ENCODE results near the gene LZTFL1.
"Not testable (repeated sequence)": the region's sequence is repeated elsewhere in the genome, so short reads cannot be mapped to it uniquely, and the experiment has no call there.

Gene LZTFL1

GRCh38 chr3:45873036-45873435 is 31.1 kb upstream of the LZTFL1 start:
- Histone ChIP-seq H3K9ac (ENCODE audit: low read depth, low read length) (no peak overlapping the region), H3K9me3 (ENCODE audit: control insufficient read depth, insufficient read depth, low read length) (no peaks in the 10 kb centered on the region), H3K36me3 (ENCODE audit: insufficient read depth, low read length) (no peaks in the 10 kb centered on the region), H3K4me1 (ENCODE audit: insufficient read depth, low read length) (no peaks in the 10 kb centered on the region)

DNA sequence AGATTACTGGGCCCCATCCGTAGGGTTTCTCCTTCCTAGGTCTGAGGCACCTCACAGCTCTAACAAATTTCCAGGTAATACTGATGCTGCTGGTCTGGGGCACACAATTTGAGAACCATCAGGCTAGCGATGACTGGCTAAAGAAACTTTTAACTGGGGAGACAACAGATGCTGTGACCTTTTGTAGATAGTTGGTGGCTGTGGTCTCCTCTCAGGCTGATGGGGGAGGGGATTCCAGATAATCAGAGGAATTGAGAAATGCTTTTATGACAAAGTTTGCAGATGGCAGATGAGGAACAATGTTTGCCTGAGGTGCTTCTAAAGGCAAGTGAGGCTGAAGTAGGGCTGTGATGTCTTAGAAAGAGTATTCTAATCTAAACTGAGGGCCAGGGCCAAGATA is 30.6 kb upstream of the LZTFL1 start:
- Histone ChIP-seq H3K36me3 (ENCODE audit: insufficient read depth, low read length) (no peaks in the 10 kb centered on the region), H3K9me3 (ENCODE audit: control insufficient read depth, insufficient read depth, low read length) (no peaks in the 10 kb centered on the region), H3K4me1 (ENCODE audit: insufficient read depth, low read length) (no peaks in the 10 kb centered on the region), H3K9ac (ENCODE audit: low read depth, low read length) (no peak overlapping the region)

DNA sequence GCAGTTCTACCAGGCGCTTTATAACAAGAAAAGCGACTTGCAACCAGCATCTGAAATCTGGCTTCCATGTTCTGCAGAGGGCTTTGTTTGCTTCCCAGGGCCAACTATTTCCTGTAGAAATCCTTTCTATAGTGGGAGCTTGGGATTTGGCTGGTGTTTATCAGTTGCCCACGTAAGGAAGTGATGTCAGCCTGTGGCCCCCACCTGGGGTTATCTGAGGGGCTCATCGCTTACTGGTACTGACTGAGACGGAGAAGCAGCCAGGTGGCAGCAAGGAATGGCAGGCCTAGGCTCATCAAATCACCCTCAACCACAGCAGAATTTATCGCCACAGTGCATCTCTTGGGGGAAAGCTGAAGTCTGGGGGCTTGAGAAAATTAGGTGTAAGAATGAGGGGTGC is 29.9 kb upstream of the LZTFL1 start:
- no peaks in the 10 kb centered on the region for H3K36me3 ChIP-seq (ENCODE audit: insufficient read depth, low read length)
- H3K9ac ChIP-seq (ENCODE audit: low read depth, low read length), result no peak overlapping the region
- no peaks in the 10 kb centered on the region for H3K9me3 ChIP-seq (ENCODE audit: control insufficient read depth, insufficient read depth, low read length)
- no peaks in the 10 kb centered on the region for H3K4me1 ChIP-seq (ENCODE audit: insufficient read depth, low read length)

DNA sequence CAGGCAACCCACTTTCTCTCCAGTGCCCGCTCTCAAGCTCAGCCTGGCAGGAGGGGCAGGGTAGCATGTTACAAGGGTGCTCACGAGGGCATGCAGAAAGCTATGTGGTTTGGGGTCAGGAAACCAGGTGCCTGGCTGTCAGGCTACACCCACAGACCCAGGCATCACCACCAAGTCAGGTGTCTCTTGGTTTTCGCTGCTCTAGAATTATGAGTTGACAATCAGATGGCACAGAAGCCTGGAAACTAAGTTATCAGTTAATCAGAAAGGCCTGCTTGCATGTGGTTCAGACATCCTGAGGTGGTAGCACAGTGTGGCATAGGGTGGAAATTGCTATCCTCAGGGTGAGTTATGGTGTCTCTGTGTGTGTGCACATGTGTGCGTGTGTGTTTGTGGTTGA is 28.2 kb upstream of the LZTFL1 start:
- H3K9ac ChIP-seq (ENCODE audit: low read depth, low read length), result no peak overlapping the region
- H3K36me3 ChIP-seq (ENCODE audit: insufficient read depth, low read length), result no peaks in the 10 kb centered on the region
- no peaks in the 10 kb centered on the region for H3K9me3 ChIP-seq (ENCODE audit: control insufficient read depth, insufficient read depth, low read length)
- no peaks in the 10 kb centered on the region for H3K4me1 ChIP-seq (ENCODE audit: insufficient read depth, low read length)

DNA sequence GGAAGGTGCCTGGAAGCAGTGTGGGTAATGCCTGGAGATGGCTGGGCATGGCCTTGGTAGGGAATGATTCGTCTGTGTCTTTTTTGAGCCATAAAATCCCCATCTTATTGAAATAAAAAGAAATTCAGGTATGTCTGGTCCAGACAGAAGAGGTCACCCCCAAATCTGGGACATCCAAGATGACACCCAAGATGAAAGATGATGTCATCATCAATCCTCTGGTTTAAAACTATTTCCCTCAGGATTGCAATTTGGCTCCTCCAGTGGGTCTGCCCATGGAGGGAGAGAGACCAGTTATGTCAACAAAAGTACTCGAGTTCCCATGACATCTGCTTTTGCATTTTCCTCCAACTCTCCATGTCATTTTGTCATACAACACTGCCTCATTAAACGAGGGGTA is 27.7 kb upstream of the LZTFL1 start:
- Histone ChIP-seq H3K9ac (ENCODE audit: low read depth, low read length) (no peak overlapping the region), H3K9me3 (ENCODE audit: control insufficient read depth, insufficient read depth, low read length) (no peaks in the 10 kb centered on the region), H3K36me3 (ENCODE audit: insufficient read depth, low read length) (no peaks in the 10 kb centered on the region), H3K4me1 (ENCODE audit: insufficient read depth, low read length) (no peaks in the 10 kb centered on the region)

DNA sequence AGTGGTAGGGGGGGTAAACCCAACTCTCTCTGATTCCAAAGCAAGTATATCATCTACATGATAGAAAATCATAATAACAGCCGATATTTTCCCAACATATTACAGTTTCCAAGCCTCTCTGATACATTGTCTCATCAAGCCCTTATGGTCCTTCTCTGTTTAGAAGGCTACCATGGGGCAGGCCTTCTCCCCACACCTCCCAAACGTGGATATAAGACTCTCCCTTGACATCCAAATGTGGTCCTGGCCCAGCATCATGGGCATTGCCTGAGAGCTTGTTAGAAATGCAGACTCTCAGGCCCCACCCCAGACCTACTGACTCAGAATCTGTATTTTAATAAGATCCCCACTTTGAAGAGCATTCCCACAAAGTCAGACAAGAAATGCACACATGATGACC is 26.7 kb upstream of the LZTFL1 start:
- H3K9me3 ChIP-seq (ENCODE audit: control insufficient read depth, insufficient read depth, low read length), result no peaks in the 10 kb centered on the region
- H3K4me1 ChIP-seq (ENCODE audit: insufficient read depth, low read length), result no peaks in the 10 kb centered on the region
- H3K9ac ChIP-seq (ENCODE audit: low read depth, low read length), result no peak overlapping the region
- H3K36me3 ChIP-seq (ENCODE audit: insufficient read depth, low read length), result no peaks in the 10 kb centered on the region

DNA sequence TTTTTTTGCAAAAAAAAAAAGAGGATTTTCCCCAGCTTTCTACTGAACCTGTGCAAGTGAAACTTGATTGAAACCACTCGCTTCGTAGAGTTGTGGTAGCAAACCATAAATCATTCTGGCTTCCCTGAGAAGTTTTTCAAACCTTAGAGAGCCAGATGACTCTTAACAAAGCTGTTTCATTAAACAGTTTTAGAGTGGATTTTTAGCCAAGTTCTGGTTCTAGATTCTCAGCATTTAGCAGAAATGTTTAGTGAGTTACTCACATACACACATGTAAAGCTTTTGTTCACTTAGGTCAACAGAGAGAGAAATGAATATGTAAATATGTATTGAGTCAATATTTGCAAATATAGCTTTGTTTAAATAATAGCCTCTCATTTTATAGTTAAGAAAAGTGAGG is 26.3 kb upstream of the LZTFL1 start:
- H3K9ac ChIP-seq (ENCODE audit: low read depth, low read length), result no peak overlapping the region
- no peaks in the 10 kb centered on the region for H3K9me3 ChIP-seq (ENCODE audit: control insufficient read depth, insufficient read depth, low read length)
- no peaks in the 10 kb centered on the region for H3K4me1 ChIP-seq (ENCODE audit: insufficient read depth, low read length)
- no peaks in the 10 kb centered on the region for H3K36me3 ChIP-seq (ENCODE audit: insufficient read depth, low read length)

GRCh38 chr3:45865563-45865962 is 23.6 kb upstream of the LZTFL1 start:
- no peaks in the 10 kb centered on the region for H3K4me1 ChIP-seq (ENCODE audit: insufficient read depth, low read length)
- H3K9ac ChIP-seq (ENCODE audit: low read depth, low read length), result no peak overlapping the region
- H3K9me3 ChIP-seq (ENCODE audit: control insufficient read depth, insufficient read depth, low read length), result no peaks in the 10 kb centered on the region
- no peaks in the 10 kb centered on the region for H3K36me3 ChIP-seq (ENCODE audit: insufficient read depth, low read length)

DNA sequence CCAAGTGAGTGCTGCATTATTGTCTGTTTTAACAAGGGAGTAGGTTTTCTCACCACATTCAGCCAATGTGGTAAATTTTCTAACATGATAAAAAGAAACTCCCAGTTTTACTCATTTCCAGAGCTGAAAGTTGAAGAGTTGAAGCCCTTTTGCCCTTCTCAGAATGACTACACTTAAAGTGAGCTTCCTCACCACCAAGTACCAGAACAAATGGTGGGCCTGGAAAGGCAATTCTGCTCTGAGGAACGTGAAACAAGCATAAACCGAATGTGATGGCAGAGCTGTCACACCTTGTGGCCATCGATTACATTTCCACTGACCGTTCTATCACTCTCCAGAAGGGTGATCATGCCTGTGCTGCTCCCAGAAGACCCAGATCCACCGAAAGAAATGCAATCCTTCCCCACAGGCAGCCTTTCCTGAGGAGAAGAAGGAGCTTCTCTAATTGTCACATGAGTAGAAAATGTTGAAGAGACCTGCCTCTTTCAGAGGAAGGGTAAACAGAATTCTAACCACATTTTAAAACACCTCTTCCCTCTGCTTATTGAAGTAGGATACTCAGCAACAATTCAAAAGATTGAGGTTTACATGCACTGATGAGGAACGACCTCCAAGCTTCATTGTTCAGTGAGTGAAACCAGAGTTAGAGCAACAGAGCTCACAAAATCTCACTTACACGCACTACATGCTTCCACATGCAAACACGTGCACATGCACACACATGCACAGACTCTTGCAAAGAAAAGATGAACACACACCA is 23.0 kb upstream of the LZTFL1 start:
- Histone ChIP-seq H3K9ac (ENCODE audit: low read depth, low read length) (no peak overlapping the region), H3K4me1 (ENCODE audit: insufficient read depth, low read length) (no peaks in the 10 kb centered on the region), H3K9me3 (ENCODE audit: control insufficient read depth, insufficient read depth, low read length) (no peaks in the 10 kb centered on the region), H3K36me3 (ENCODE audit: insufficient read depth, low read length) (no peaks in the 10 kb centered on the region)

- Histone ChIP-seq H3K4me1 (ENCODE audit: insufficient read depth, low read length) (no peaks in the 10 kb centered on the region), H3K9me3 (ENCODE audit: control insufficient read depth, insufficient read depth, low read length) (no peaks in the 10 kb centered on the region), H3K9ac (ENCODE audit: low read depth, low read length) (no peak overlapping the region), H3K36me3 (ENCODE audit: insufficient read depth, low read length) (no peaks in the 10 kb centered on the region)
These were observed 19.3 kb upstream of the LZTFL1 start for GRCh38 chr3:45861043-45861719.

- H3K9me3 ChIP-seq (ENCODE audit: control insufficient read depth, insufficient read depth, low read length), result no peaks in the 10 kb centered on the region
- H3K36me3 ChIP-seq (ENCODE audit: insufficient read depth, low read length), result no peaks in the 10 kb centered on the region
- no peaks in the 10 kb centered on the region for H3K4me1 ChIP-seq (ENCODE audit: insufficient read depth, low read length)
- H3K9ac ChIP-seq (ENCODE audit: low read depth, low read length), result no peak overlapping the region
These were observed 18.6 kb upstream of the LZTFL1 start for GRCh38 chr3:45860481-45860880.

GRCh38 chr3:45858809-45859543 is 17.1 kb upstream of the LZTFL1 start:
- Histone ChIP-seq H3K4me1 (ENCODE audit: insufficient read depth, low read length) (no peaks in the 10 kb centered on the region), H3K36me3 (ENCODE audit: insufficient read depth, low read length) (no peaks in the 10 kb centered on the region), H3K9ac (ENCODE audit: low read depth, low read length) (no peak overlapping the region), H3K9me3 (ENCODE audit: control insufficient read depth, insufficient read depth, low read length) (no peaks in the 10 kb centered on the region)

DNA sequence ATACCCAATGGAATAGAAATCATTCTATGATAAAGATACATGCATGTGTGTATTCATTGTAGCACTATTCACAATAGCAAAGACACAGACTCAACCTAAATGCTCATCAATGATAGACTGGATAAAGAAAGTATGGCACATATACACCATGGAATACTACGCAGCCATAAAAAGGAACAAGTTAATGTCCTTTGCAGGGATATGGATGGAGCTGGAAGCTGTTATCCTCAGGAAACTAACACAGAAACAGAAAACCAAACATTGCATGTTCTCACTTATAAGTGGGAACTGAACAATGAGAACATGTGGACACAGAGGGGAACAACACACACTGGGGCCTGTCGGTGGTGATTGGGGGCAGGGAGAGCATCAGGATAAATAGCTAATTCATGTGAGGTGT is 15.1 kb upstream of the LZTFL1 start:
- H3K9ac ChIP-seq (ENCODE audit: low read depth, low read length); H3K9me3 ChIP-seq (ENCODE audit: control insufficient read depth, insufficient read depth, low read length); H3K4me1 ChIP-seq (ENCODE audit: insufficient read depth, low read length); H3K36me3 ChIP-seq (ENCODE audit: insufficient read depth, low read length): not testable (repeated sequence)

DNA sequence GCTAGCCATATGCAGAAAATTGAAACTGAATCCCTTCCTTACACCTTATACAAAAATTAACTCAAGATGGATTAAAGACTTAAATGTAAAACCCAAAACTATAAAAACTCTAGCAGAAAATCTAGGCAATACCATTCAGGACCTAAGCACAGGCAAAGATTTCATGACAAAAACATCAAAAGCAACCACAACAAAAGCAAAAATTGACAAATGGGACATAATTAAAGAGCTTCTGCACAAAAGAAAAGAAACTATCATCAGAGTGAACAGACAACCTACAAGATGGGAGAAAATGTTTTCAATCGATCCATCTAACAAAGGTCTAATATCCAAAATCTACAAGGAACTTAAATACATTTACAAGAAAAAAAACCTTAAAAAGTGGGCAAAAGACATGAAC is 14.4 kb upstream of the LZTFL1 start:
- H3K9me3 ChIP-seq (ENCODE audit: control insufficient read depth, insufficient read depth, low read length); H3K36me3 ChIP-seq (ENCODE audit: insufficient read depth, low read length); H3K9ac ChIP-seq (ENCODE audit: low read depth, low read length); H3K4me1 ChIP-seq (ENCODE audit: insufficient read depth, low read length): not testable (repeated sequence)

DNA sequence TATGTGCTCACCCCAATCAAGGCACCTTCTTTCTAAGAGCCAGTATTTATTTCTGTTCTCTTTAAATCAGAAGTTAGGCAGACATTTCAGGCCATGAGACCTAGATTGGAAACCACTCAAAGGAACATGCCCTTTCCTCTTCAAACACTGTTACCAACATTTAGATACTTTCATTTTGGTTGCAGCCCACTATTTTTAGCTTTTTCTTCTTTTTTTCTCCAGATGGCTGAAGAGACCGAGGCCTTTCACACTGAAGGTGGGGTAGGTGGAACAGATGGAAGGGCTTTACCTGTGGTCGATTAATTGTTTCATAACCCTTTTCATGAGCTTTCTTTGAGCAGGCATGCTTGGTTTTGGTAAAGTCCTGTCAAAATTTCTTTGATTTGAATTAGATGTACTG is 10.9 kb upstream of the LZTFL1 start:
- H3K9me3 ChIP-seq (ENCODE audit: control insufficient read depth, insufficient read depth, low read length), result no peaks in the 10 kb centered on the region
- H3K36me3 ChIP-seq (ENCODE audit: insufficient read depth, low read length), result no peaks in the 10 kb centered on the region
- no peak overlapping the region for H3K9ac ChIP-seq (ENCODE audit: low read depth, low read length)
- no peaks in the 10 kb centered on the region for H3K4me1 ChIP-seq (ENCODE audit: insufficient read depth, low read length)
